Karpas-422 (cell line): ENCODE measurements around the gene BTBD2. TPM values are rescaled to one million over a fixed set of nuclear protein-coding genes. Genes with fewer than 3 reads are reported as not detected.
"Not testable (repeated sequence)": the region's sequence is repeated elsewhere in the genome, so short reads cannot be mapped to it uniquely, and the experiment has no call there.

Experiments
- DNase-seq: peaks from one replicate; pipeline ENCODE4 v3.0.0-alpha.2; 2015
- H2AFZ ChIP-seq: fragments of 200-600 bp; sonication (generic); 2 replicates; pipeline ENCODE4 v1.6.1; 2014; ENCODE audit warnings: antibody characterized with exemption, low read length, mixed read lengths
- H3K27ac ChIP-seq: fragments of 200-600 bp; sonication (generic); 2 replicates; pipeline ENCODE4 v1.5.1; 2014; ENCODE audit warnings: mild to moderate bottlenecking, low read length, moderate library complexity
- H3K27me3 ChIP-seq: fragments of 200-600 bp; sonication (generic); 2 replicates; pipeline ENCODE4 v1.6.1; 2014; ENCODE audit warnings: low read length, mixed read lengths
- H3K36me3 ChIP-seq: fragments of 200-600 bp; sonication (generic); 2 replicates; pipeline ENCODE4 v1.6.1; 2014; ENCODE audit warnings: low read length, mixed read lengths; ENCODE audit not compliant: insufficient read depth
- H3K4me1 ChIP-seq: fragments of 200-600 bp; sonication (generic); 2 replicates; pipeline ENCODE4 v1.6.1; 2014; ENCODE audit warnings: mild to moderate bottlenecking, low read length, mixed read lengths
- H3K4me2 ChIP-seq: fragments of 200-600 bp; sonication (generic); 2 replicates; pipeline ENCODE4 v1.6.1; 2014; ENCODE audit warnings: low read length, low read depth, mild to moderate bottlenecking; ENCODE audit not compliant: poor library complexity, severe bottlenecking
- H3K4me3 ChIP-seq: fragments of 200-600 bp; sonication (generic); 2 replicates; pipeline ENCODE4 v1.5.1; 2014; ENCODE audit warnings: mild to moderate bottlenecking, antibody characterized with exemption, low read length, mixed read lengths
- H3K79me2 ChIP-seq: fragments of 200-600 bp; sonication (generic); 2 replicates; pipeline ENCODE4 v1.6.1; 2014; ENCODE audit warnings: mild to moderate bottlenecking, low read length, mixed read lengths
- H3K9ac ChIP-seq: fragments of 200-600 bp; sonication (generic); 2 replicates; pipeline ENCODE4 v1.6.0; 2014; ENCODE audit warnings: low read length
- H3K9me2 ChIP-seq: fragments of 200-600 bp; sonication (generic), shearing (Covaris generic); replicated peaks from 2 replicates; pipeline ENCODE4 v1.6.0; 2014; ENCODE audit warnings: mild to moderate bottlenecking, low read length, moderate library complexity; ENCODE audit not compliant: insufficient read depth
- H3K9me3 ChIP-seq: fragments of 300-700, 200-600 bp; sonication (generic); 2 replicates; pipeline ENCODE4 v1.6.1; 2014; ENCODE audit warnings: low read length, mixed read lengths
- H4K20me1 ChIP-seq: fragments of 200-600 bp; sonication (generic); 2 replicates; pipeline ENCODE4 v1.6.1; 2014; ENCODE audit warnings: mild to moderate bottlenecking, antibody characterized with exemption, low read length, low read depth; ENCODE audit not compliant: insufficient read depth
- total RNA-seq: library from RNA; depleted of rRNA; stranded (reverse); fragments of >200 nt; shearing (Covaris generic); gene quantifications from 2 replicates; pipeline ENCODE4 v1.2.3, GENCODE V29; 2014; ENCODE audit warnings: low replicate concordance

Gene BTBD2
- total RNA-seq, 1 experiment from 2014 or later: 66.8 TPM

- no peaks in the 10 kb centered on the region for H3K9me3 ChIP-seq
Observed at GRCh38 chr19:1989513-1990229, 25.8 kb downstream of the BTBD2 start.

GRCh38 chr19:1988464-1988863, 27.1 kb downstream of the BTBD2 start:
- not testable (repeated sequence) for H2AFZ ChIP-seq, H4K20me1 ChIP-seq, H3K27ac ChIP-seq, H3K79me2 ChIP-seq, H3K9me3 ChIP-seq, DNase-seq, H3K4me1 ChIP-seq, H3K9ac ChIP-seq, H3K4me2 ChIP-seq, H3K27me3 ChIP-seq, H3K4me3 ChIP-seq, H3K9me2 ChIP-seq
- H3K36me3 ChIP-seq: peaks cover 19% of the 10 kb centered on the region

More at GRCh38 chr19:1989513-1990229, 25.8 kb downstream of the BTBD2 start:
- H3K9ac ChIP-seq: no peak overlapping the region
- peaks cover 20% of the 10 kb centered on the region for H3K36me3 ChIP-seq
- no peak overlapping the region for H3K27ac ChIP-seq
- H3K27me3 ChIP-seq: no peaks in the 10 kb centered on the region
- no peak for DNase-seq
- H3K4me2 ChIP-seq: no peak overlapping the region
- no peaks in the 10 kb centered on the region for H3K79me2 ChIP-seq
- no peaks in the 10 kb centered on the region for H3K9me2 ChIP-seq
- no peak overlapping the region for H2AFZ ChIP-seq
- no peak overlapping the region for H3K4me3 ChIP-seq
- H3K4me1 ChIP-seq: no peaks in the 10 kb centered on the region
- peaks cover 3% of the 10 kb centered on the region; the same call in 1 of the 2 replicates for H4K20me1 ChIP-seq

- H3K4me1 ChIP-seq: no peaks in the 10 kb centered on the region
- no peak overlapping the region for H3K4me3 ChIP-seq
- DNase-seq: no peak
- H3K9me3 ChIP-seq: no peaks in the 10 kb centered on the region
- no peaks in the 10 kb centered on the region for H4K20me1 ChIP-seq
- no peaks in the 10 kb centered on the region for H3K27me3 ChIP-seq
- no peak overlapping the region for H3K9ac ChIP-seq
- no peak overlapping the region for H3K4me2 ChIP-seq
- no peaks in the 10 kb centered on the region for H3K79me2 ChIP-seq
- peaks cover 13% of the 10 kb centered on the region for H3K36me3 ChIP-seq
- H3K27ac ChIP-seq: no peak overlapping the region
- no peaks in the 10 kb centered on the region for H3K9me2 ChIP-seq
- H2AFZ ChIP-seq: no peak overlapping the region
Observed at GRCh38 chr19:1987197-1988187, 28.0 kb downstream of the BTBD2 start.

- Histone ChIP-seq H3K79me2 (no peaks in the 10 kb centered on the region), H3K4me2 (no peak overlapping the region), H4K20me1 (no peaks in the 10 kb centered on the region), H3K9ac (no peak overlapping the region), H2AFZ (no peak overlapping the region), H3K4me1 (no peaks in the 10 kb centered on the region), H3K27me3 (no peaks in the 10 kb centered on the region), H3K4me3 (no peak overlapping the region), H3K9me2 (no peaks in the 10 kb centered on the region), H3K9me3 (no peaks in the 10 kb centered on the region), H3K27ac (no peak overlapping the region), H3K36me3 (peaks cover 13% of the 10 kb centered on the region)
- no peak for DNase-seq
Observed at GRCh38 chr19:1986357-1987162, 29.0 kb downstream of the BTBD2 start.

- no peak for DNase-seq
- Histone ChIP-seq H3K27me3 (no peaks in the 10 kb centered on the region), H3K9me2 (no peaks in the 10 kb centered on the region), H2AFZ (no peak overlapping the region), H4K20me1 (no peaks in the 10 kb centered on the region), H3K9ac (no peak overlapping the region), H3K27ac (no peak overlapping the region), H3K4me2 (no peak overlapping the region), H3K4me1 (no peaks in the 10 kb centered on the region), H3K4me3 (no peak overlapping the region), H3K9me3 (no peaks in the 10 kb centered on the region), H3K36me3 (peaks cover 13% of the 10 kb centered on the region), H3K79me2 (no peaks in the 10 kb centered on the region)
Observed at GRCh38 chr19:1985588-1986356, 29.7 kb downstream of the BTBD2 start.

- Histone ChIP-seq H3K9ac (no peak overlapping the region), H3K36me3 (peaks cover 3% of the 10 kb centered on the region; the same call in 1 of the 2 replicates), H3K27me3 (no peaks in the 10 kb centered on the region), H4K20me1 (no peaks in the 10 kb centered on the region), H2AFZ (no peak overlapping the region), H3K4me2 (no peak overlapping the region), H3K4me3 (no peak overlapping the region), H3K9me2 (no peaks in the 10 kb centered on the region), H3K27ac (no peak overlapping the region), H3K79me2 (no peaks in the 10 kb centered on the region), H3K4me1 (no peaks in the 10 kb centered on the region), H3K9me3 (no peaks in the 10 kb centered on the region)
- DNase-seq: no peak
Observed at GRCh38 chr19:1984357-1984756, 31.2 kb downstream of the BTBD2 start.

- Histone ChIP-seq H3K27ac (no peak overlapping the region), H4K20me1 (no peaks in the 10 kb centered on the region), H3K9me3 (no peaks in the 10 kb centered on the region), H3K4me1 (no peaks in the 10 kb centered on the region), H3K36me3 (0 out of 2 replicates have a peak, but pooled peaks cover 4% of the 10 kb centered on the region), H3K79me2 (no peaks in the 10 kb centered on the region), H3K9ac (no peak overlapping the region), H3K4me2 (no peak overlapping the region), H3K4me3 (no peak overlapping the region), H3K27me3 (no peaks in the 10 kb centered on the region), H2AFZ (no peak overlapping the region), H3K9me2 (no peaks in the 10 kb centered on the region)
- no peak for DNase-seq
Observed at GRCh38 chr19:1981253-1981652, 34.3 kb downstream of the BTBD2 start.
